DOHH2 (cell line): ENCODE measurements around the gene CD247.

Experiments
- CTCF ChIP-seq: fragments of 200-600 bp; sonication (generic); IDR thresholded peaks from one replicate; pipeline ENCODE4 v1.5.1; 2014; ENCODE audit warnings: antibody characterized with exemption, mild to moderate bottlenecking, low read depth, low read length; ENCODE audit not compliant: poor library complexity, severe bottlenecking
- EZH2phosphoT487 ChIP-seq: fragments of 200-600 bp; sonication (generic); IDR thresholded peaks from 2 replicates; pipeline ENCODE4 v1.6.1; 2017; ENCODE audit warnings: borderline replicate concordance, mild to moderate bottlenecking, antibody characterized with exemption, low read length, moderate library complexity, mixed read lengths

- TF ChIP-seq CTCF (no peak), EZH2phosphoT487 (no peak)
Measured at GRCh38 chr1:167502719-167503462, 15.4 kb downstream of the CD247 start.
